GM19043 (cell line): ENCODE results near the gene THY1.

ENCODE experiments used
- ATAC-seq: cut with Tn5 transposase; IDR thresholded peaks from one replicate; pipeline ENCODE4 v1.9.1; 2021; ENCODE audit warnings: low read depth; ENCODE audit not compliant: unreplicated experiment

Gene THY1

DNA sequence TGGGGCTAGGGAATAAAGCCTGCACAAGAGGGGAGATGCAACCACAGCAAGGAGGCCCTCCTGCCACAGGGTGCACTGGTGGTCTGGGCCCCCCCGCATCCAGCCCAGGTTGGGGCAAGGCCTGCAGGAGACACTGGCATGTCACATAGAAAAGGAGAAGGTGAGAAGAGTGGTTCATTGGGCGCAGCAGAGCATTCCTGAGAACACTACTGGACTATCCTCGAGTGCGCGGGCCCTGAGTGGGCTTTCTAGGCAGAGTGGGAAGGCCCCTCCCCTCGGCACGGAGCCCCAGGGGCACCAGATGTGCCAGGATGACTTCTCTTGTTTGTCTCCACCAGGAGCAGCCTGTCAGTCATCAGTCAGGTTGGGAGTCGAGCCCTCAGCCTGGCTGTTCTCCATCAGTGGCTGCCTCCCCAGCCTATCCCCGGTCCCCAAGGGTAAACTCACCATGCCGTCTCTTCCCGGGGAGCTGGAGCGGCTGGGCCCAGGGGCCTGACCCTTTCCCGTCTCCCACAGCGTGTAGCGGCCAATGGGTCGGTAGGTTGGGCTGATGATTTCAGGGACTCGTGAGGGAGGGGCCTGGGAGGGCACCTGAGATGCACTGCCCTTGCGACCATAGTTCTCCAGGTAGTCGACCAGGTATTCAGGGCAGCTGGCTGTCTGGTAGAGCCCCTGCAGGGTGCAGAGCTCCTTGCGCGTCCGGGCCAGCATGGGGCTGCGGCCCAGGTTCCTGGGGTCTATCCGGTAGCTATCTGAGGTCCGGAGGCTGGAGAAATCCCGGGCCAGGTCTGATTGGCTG is 50.5 kb downstream of the THY1 start:
- no peak for ATAC-seq

DNA sequence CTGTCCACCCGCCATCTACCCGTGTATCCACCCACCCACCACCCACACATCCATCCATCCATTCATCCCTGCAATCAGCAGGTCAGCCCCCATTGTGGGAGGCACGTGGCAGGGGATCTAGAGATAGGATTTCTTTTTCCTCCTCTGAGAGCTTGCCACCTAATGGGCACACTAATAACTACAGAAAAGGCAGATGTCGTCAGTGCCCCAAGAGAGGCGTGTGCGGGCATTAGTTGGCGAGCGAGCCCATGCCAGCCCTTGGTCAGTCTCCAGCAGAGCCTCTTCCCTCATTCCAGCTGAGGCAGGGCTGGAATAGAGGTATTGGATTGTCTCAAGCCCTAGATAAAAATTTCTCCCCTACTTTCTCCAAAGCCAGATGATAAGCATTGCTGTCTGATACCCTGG is 51.2 kb downstream of the THY1 start:
- no peak for ATAC-seq

DNA sequence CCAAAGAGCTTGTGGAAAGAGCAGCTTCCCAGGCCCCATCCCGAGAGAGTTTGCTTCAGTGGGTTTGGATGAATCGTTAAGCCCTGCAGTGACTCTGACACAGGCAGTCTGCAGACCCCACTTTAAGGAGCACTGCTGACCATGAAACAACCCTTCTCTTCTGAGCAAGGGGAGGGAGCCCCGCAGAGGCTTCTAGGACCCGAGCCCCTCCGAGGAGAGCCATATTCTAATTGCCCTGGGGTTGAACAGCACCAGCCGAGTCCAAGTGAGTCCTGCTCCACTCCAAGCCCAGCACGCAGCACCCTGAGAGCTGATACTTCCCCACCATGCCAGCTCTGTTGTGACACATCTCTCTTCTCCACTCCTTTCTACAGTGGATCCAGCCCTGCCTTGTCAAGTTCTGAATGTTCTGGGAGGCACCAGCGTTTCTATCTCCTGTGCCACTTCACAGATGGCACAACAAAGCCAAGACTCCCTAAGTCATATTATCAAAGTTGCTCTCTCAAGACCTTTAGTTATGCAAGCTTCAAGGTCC is 51.8 kb downstream of the THY1 start:
- no peak for ATAC-seq

DNA sequence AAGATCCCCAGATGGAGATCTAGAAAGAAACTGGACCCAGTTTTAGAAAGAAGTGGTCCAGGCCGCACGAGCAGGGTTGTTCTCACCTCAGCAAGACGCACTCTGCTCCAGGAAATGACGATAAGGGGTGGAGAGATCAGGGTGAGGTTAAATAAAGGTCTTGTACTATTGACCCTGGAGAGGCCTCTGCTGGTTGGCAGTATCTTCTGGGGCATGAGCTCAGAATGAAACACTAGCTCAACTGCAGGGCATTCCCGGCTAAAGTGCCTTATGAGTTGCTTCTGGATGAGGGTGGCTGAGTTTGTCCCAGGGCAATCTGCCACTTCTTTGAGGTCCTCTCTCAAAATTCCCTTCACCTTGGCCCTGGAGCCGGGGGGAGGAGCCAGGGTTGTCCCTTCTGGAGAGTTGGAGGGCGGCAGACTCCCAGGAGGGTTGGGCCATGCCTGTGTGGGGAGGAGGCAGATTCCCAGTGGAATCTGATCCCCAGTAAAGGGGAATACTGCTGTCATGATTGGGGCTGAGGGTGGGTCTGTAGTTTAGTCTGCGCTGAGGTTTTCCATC is 52.4 kb downstream of the THY1 start:
- no peak for ATAC-seq

DNA sequence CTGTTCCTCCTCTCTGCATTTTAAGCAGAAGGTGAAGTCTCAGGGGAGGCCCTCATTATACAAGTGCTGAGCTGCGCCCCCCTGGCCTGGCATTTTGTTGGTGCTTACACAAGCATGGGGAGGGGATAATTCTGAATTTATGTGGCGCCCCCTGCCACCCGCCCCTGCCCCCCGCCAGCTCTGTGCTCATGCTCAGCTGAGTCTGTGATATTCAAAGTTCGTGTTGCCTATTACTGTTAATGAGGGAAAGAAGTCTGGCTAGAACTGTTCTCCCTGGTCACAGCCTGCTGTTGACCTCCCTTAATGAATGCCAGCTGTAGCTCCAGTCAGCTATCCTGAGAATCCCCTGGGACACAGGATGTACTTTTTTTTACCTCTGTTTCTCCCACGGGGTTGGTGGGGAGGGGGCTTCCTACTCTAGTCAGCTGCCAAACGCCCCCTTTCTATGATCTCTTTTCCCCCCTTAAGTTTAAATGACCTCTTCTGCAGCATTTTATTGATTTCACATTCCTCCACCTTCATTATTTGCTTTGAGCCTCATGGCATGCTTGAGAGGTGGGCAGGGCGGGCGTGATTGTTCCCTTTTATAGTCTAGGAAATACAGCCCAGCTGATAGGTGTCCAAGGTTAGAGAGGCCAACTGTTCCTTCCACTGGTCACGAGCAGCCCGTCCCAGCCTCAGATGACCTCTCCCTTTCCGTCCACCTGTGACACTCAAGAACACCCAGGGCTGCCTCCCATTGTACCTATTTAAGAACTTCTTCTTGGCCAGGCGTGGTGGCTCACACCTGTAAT is 53.6 kb downstream of the THY1 start:
- ATAC-seq, result no peak

DNA sequence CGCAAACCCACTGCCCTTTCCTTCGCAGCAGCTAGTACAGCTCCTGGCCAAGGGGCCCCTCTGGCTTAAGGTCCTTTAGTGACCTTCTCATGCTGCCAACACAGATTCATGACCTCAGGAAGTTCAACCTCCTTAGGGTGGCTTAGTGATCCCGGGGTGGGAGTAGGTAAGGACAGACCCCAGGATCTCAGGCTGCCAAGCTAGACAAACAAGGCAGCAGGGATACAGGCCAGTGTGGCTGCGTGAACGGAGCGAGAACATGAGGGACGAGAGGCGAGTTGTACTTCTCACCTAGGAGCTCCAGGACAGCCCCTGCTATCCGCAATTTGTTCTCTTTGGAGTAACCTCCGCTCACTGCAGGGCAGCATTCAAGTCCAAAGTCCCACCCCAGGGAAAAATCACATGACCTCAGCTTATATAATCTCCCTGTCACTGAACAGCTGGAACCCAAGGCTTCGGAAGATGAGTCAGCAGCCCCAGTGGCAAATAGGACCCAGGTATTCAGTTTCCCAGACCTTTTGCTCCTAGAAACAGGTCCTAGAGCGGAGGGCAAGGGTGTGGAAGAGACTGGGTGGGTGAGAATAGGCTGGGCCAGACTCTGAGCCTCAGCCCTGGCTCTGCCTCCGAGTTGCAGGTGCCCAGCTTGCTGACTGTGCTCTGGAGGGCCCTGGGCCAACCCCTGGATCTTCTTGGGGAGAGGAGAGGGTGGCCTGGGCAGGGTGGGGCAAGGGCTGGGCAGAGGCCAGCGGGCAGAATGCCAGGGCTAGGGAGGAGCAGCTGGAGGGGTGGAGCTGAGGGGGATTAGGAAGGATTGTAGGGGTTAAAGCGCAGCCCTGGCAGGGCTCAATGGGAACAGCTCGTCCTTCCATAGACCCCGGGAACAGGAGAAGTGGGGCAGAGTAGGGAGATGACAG is 54.6 kb downstream of the THY1 start:
- no peak for ATAC-seq

DNA sequence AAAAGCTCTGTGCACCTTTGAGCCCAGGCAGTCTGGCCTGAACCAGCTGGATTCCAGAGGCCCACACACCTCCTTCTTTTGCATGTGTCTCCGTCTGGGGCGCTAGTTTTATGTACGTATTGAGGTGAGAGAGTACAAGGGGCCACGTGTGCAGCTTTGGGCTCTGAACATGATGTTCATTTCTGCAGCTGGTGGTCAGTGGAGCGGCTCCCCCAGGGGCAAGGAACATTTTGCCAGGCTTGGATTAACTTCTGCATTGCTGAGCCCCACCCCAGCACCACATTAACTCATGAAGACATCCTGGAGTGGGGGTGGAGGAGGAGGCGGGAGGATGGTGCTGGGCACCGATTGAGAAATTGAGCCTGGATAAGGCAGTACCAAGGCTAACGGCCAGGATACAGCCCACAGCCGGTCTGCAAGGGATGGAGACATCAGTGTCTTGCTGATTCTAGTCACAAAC is 55.3 kb downstream of the THY1 start:
- ATAC-seq, result no peak
